DOHH2 (cell line): Measurements from ENCODE around the gene SREBF1.

Experiments used
- CTCF ChIP-seq: fragments of 200-600 bp; sonication (generic); IDR thresholded peaks from one replicate; pipeline ENCODE4 v1.5.1; 2014; ENCODE audit warnings: antibody characterized with exemption, mild to moderate bottlenecking, low read depth, low read length; ENCODE audit not compliant: poor library complexity, severe bottlenecking
- EZH2phosphoT487 ChIP-seq: fragments of 200-600 bp; sonication (generic); IDR thresholded peaks from 2 replicates; pipeline ENCODE4 v1.6.1; 2017; ENCODE audit warnings: borderline replicate concordance, mild to moderate bottlenecking, antibody characterized with exemption, low read length, moderate library complexity, mixed read lengths

- TF ChIP-seq CTCF (no peak), EZH2phosphoT487 (no peak)
Measured at GRCh38 chr17:17846003-17846402, 9.2 kb upstream of the SREBF1 start.
